Mucosa of descending colon (tissue), 3 donors: ENCODE results near the gene LMNTD2. TPM values are rescaled to one million over a fixed set of nuclear protein-coding genes. Genes with fewer than 3 reads are reported as not detected.
A peak's percentile ranks its signal among the peaks of the same experiment; 100 is the strongest.
"Not testable (repeated sequence)": the region's sequence is repeated elsewhere in the genome, so short reads cannot be mapped to it uniquely, and the experiment has no call there.

Source experiments
- ATAC-seq: fragments of 200-7000 bp; cut with Tn5 transposase; one replicate; pipeline ENCODE4 v1.9.1; 2020; ENCODE audit warnings: mild to moderate bottlenecking, moderate library complexity
- DNase-seq, 3 donors: peaks; one replicate each; pipeline ENCODE4 v3.0.0-alpha.2; 2020
- H3K36me3 ChIP-seq: fragments of 200-600 bp; one replicate; pipeline ENCODE4 v1.8.0; 2021; ENCODE audit warnings: low read depth, mild to moderate bottlenecking
- H3K4me1 ChIP-seq: fragments of 200-600 bp; one replicate; pipeline ENCODE4 v1.8.0; 2021; ENCODE audit warnings: low read depth, mild to moderate bottlenecking
- H3K4me3 ChIP-seq: fragments of 200-600 bp; one replicate; pipeline ENCODE4 v1.8.0; 2021; ENCODE audit warnings: mild to moderate bottlenecking
- H3K9me3 ChIP-seq: fragments of 200-600 bp; one replicate; pipeline ENCODE4 v1.8.0; 2021; ENCODE audit warnings: mild to moderate bottlenecking
- intact Hi-C, 2 donors: fragments of 100-400 bp; cut with DNase I in 1 of 2; cut with micrococcal nuclease in 1 of 2; formaldehyde crosslinking; loops; one replicate each; pipeline versions ENCODE4 v1.11.0 to v1.11.1; 2022; cut with DNase I, micrococcal nuclease
- total RNA-seq, 3 donors: library from RNA; stranded (reverse); fragmentation: NEBNext Ultra II Directional in 2 of 3; extraction: Animal tissue kit (Norgen Biotek cat#: 25700) in 2 of 3; gene quantifications; one replicate each; pipeline versions ENCODE4 v1.2.1 to v1.2.4, GENCODE V29; 2021 to 2023
- TF ChIP-seq, protein P1 (sequence below): fragments of 200-600 bp; IDR thresholded peaks from one replicate; pipeline ENCODE4 v1.8.0; 2022; ENCODE audit warnings: antibody characterized with exemption, mild to moderate bottlenecking
- donor health status: DM: no; HTN: no; CAD: no; lungs with moderate emphysema.
- donor health status: DM: no; HTN: no; CAD: no.
- donor health status: DM: no; HTN: yes; CAD: no.

The LMNTD2 gene
- total RNA-seq, 3 donors from 2014 or later: 5.4 to 19.1 (median 10.7) TPM

DNA sequence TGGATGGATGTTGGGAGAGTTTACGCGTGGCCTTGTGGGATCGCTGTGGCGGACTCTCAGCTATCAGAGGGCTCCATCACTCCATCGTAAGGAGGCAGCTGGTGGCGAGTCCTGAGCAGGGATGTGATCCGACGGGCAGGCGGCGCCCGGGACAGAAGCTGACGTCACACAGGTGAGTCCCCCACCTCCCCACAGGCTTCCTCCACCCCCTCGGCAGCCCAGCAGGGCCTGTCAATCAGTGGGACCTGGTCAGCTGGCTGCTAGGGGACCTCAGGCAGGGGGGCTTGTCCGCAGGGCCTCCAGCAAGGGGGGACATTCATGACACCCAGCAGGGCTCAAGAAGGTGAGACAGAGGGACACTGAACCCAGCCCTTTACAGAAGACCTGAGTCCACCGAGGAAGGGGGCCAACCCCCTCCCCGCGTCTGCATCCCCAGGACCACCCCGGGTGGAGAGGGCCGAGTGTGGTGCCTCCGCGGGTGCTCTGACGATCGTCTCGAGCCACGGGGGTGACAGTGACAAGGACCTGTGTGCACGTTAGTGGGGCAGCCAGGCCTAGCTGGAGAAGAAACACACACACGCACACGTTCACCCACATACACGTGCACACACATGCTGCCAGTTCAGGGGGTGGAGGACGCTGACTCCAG is 32.2 kb downstream of the LMNTD2 start:
- ATAC-seq (no peak), DNase-seq (peak in 1 of 3 donors; percentile 21)
- H3K4me3 ChIP-seq: no peak overlapping the region
- H3K36me3 ChIP-seq: no peaks in the 10 kb centered on the region
- no peaks in the 10 kb centered on the region for H3K9me3 ChIP-seq
- TF ChIP-seq, protein P1, sequence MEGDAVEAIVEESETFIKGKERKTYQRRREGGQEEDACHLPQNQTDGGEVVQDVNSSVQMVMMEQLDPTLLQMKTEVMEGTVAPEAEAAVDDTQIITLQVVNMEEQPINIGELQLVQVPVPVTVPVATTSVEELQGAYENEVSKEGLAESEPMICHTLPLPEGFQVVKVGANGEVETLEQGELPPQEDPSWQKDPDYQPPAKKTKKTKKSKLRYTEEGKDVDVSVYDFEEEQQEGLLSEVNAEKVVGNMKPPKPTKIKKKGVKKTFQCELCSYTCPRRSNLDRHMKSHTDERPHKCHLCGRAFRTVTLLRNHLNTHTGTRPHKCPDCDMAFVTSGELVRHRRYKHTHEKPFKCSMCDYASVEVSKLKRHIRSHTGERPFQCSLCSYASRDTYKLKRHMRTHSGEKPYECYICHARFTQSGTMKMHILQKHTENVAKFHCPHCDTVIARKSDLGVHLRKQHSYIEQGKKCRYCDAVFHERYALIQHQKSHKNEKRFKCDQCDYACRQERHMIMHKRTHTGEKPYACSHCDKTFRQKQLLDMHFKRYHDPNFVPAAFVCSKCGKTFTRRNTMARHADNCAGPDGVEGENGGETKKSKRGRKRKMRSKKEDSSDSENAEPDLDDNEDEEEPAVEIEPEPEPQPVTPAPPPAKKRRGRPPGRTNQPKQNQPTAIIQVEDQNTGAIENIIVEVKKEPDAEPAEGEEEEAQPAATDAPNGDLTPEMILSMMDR: no peak
- H3K4me1 ChIP-seq: no peaks in the 10 kb centered on the region
- intact Hi-C loops: no loop called here

DNA sequence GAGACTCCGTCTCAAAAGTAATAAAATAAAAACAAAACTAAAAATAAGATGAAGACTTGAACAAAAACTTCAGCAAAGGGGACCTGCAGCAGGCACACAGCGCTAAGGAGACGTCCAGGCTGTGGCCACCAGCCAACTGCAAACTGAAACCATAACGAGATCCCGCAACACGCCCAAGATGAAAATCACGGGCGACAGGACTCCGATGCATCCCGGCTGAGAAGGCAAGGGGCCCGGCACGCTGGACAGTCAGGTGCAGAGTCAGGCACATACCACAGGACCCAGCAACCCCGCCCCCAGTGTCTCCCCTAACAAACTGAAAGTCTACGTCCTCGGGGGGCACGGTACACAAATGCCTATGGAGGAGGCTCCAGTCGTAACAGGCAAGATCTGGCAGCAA is 34.3 kb downstream of the LMNTD2 start:
- Histone ChIP-seq H3K4me1 (no peaks in the 10 kb centered on the region), H3K9me3 (no peaks in the 10 kb centered on the region), H3K4me3 (no peak overlapping the region), H3K36me3 (no peaks in the 10 kb centered on the region)
- no peak for ATAC-seq
- intact Hi-C loops: no loop called here
- TF ChIP-seq, protein P1: no peak
- peak in 1 of 3 donors; percentile 17 for DNase-seq

DNA sequence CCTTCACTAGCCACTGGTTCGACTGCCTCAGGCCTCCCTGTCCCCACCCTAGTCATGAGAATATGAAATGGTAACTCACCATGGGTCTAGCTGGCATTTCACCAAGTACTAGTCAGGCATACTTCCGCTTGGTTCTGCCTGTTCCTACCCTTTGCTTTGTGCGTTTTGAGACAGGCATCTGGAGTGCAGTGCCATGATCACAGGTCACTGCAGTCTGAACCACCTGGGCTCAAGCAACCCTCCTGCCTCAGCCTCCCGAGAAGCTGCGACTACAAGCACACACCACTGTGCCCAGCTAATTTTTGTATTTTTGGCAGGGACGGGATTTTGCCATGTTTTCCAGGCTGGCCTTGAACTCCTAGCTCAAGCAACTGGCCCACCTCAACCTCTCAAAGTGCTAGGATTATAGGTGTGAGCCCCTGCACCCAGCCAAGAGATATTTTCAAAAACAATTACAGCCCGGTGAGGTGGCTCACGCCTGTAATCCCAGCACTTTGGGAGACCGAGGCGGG is 39.3 kb downstream of the LMNTD2 start:
- Histone ChIP-seq H3K36me3 (no peaks in the 10 kb centered on the region), H3K4me1 (peaks cover 4% of the 10 kb centered on the region), H3K4me3 (no peak overlapping the region), H3K9me3 (peaks cover 3% of the 10 kb centered on the region)
- ATAC-seq: no peak
- TF ChIP-seq, protein P1: no peak
- DNase-seq: no peak
- intact Hi-C loops: no loop called here

DNA sequence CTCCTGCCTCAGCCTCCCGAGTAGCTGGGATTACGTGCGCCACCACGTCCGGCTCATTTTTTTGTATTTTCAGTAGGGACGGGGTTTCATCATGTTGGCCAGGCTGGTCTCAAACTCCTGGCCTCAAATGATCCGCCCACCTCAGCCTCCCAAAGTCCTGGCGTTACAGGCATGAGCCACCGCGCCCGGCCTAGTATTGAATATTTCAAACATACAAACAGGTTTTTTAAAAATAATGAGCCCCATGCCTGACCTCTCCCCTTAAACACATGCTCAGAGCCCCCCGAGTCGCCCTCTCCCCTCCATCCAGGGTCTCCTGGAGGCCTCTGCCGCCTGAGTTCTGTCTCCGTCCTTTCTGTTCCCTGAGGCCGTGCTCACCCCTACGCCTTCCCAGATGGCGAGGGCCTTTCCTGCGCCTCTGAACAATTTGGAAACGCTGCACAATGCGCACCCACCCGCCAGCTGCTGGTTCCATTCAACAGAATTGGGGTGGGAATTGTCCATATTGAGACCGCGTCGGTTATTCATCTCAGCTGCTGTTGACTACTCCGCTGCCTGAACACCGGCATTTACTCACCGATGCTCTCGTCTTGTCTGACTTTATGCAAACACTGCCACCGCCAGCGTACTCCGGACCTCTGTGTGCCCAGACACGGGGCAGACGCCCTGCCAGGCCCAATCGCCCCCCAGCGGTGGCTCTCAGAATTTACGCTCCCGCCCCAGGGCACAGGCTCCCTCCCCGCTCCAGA is 39.9 kb downstream of the LMNTD2 start:
- intact Hi-C loops: no loop called here
- DNase-seq: peak in 1 of 3 donors; percentile 55
- H3K4me1 ChIP-seq: peaks cover 4% of the 10 kb centered on the region
- ATAC-seq: no peak
- H3K36me3 ChIP-seq: no peaks in the 10 kb centered on the region
- TF ChIP-seq, protein P1: no peak
- peaks cover 3% of the 10 kb centered on the region for H3K9me3 ChIP-seq
- H3K4me3 ChIP-seq: no peak overlapping the region

DNA sequence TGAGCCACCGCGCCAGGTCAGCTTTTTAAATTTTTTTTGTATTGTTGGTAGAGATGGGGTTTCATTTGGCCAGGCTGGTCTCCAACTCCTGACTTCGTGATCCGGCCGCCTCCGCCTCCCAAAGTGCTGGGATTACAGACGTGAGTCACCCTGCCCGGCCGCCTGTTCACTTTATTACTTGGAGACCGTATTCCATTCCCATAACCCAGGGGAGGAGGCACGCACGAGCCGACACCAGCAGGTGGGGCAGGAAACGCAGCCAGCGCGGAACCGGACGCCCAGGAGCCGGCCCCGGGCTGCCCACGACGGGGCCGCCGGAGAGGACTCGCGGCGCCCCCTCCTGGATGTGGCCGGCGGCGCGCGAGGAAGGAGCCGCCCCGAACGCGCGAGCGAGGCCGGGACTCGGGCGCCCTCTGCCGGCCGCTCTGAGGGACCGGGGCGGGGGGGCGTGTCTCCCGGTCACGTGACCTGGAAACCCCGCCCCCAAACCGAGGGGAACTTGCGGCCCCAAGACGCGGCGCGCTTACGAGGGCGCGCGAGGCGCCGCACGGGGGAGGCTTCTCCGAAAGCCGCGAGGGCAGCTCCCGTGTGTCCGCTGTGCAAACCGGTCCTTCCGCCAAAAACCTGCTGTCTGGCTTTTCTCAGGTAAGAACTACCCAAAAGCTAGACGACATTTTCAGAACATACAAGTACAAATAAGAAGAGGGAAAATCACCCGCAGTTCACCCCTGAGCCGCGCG is 41.9 kb downstream of the LMNTD2 start:
- Histone ChIP-seq H3K4me3 (peak overlapping the region; percentile 3), H3K4me1 (peaks cover 4% of the 10 kb centered on the region), H3K36me3 (no peaks in the 10 kb centered on the region), H3K9me3 (peaks cover 3% of the 10 kb centered on the region)
- intact Hi-C loops: no loop called here
- TF ChIP-seq, protein P1: peak; percentile 99
- ATAC-seq: peak; percentile 99
- DNase-seq: peak; percentile 93 to 96 (median 95)

DNA sequence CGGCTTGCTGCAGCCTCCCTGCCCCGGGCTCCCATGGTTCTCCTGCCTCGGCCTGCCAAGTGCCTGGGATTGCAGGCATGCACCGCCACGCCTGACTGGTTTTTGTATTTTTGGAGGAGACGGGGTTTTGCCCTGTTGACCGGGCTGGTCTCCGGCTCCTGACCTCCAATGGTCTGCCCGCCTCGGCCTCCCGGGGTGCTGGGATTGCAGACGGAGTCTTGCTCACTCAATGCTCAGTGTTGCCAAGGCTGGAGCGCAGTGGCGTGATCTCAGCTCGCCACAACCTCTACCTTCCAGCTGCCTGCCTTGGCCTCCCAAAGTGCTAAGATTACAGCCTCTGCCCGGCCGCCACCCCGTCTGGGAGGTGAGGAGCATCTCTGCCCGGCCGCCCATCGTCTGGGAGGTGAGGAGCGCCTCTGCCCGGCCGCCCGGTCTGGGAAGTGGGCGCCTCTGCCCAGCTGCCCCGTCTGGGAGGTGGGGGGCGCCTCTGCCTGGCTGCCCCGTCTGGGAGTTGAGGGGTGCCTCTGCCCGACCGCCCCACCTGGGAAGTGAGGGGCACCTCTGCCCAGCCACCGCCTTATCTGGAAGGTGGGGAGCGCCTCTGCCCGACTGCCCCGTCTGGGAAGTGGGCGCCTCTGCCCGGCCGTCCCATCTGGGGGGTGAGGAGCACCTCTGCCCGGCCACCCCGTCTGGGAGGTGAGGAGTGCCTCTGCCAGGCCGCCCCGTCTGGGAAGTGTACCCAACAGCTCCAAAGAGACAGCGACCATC is 43.4 kb downstream of the LMNTD2 start:
- H3K4me1 ChIP-seq, ATAC-seq, intact Hi-C loops: not testable (repeated sequence)

More for the DNA sequence above, 43.4 kb downstream of the LMNTD2 start:
- not testable (repeated sequence) for H3K36me3 ChIP-seq, H3K9me3 ChIP-seq, H3K4me3 ChIP-seq
- DNase-seq: peak in 1 of 3 donors; percentile 59
